NT2/D1 (cell line): ENCODE data around the gene HPD.

Experiments
- DNase-seq: peaks from one replicate; pipeline ENCODE4 v3.0.0-alpha.2; 2011; ENCODE audit warnings: low read depth, low spot score
- H3K27me3 ChIP-seq: 2 replicates; pipeline ENCODE4 v1.6.0; 2011; ENCODE audit warnings: mild to moderate bottlenecking; ENCODE audit not compliant: insufficient read length, insufficient read depth
- H3K36me3 ChIP-seq: 2 replicates; pipeline ENCODE4 v1.6.1; 2011; ENCODE audit warnings: mild to moderate bottlenecking, low read length, mixed read lengths; ENCODE audit not compliant: insufficient read depth, insufficient read length
- H3K4me1 ChIP-seq: 2 replicates; pipeline ENCODE4 v1.5.1; 2011; ENCODE audit not compliant: insufficient read depth, insufficient read length
- H3K4me3 ChIP-seq: 2 replicates; pipeline ENCODE4 v1.5.1; 2011; ENCODE audit warnings: low read depth; ENCODE audit not compliant: insufficient read length
- H3K9ac ChIP-seq: 2 replicates; pipeline ENCODE4 v1.6.0; 2011; ENCODE audit warnings: low read depth; ENCODE audit not compliant: insufficient read length
- H3K9me3 ChIP-seq: 2 replicates; pipeline ENCODE4 v1.5.1; 2011; ENCODE audit warnings: mild to moderate bottlenecking, low read length; ENCODE audit not compliant: insufficient read depth
- SUZ12 ChIP-seq: IDR thresholded peaks from 2 replicates; pipeline ENCODE4 v1.6.1; 2011; ENCODE audit not compliant: insufficient read length, insufficient read depth; ENCODE audit errors: extremely low read depth
- YY1 ChIP-seq: IDR thresholded peaks from 2 replicates; pipeline ENCODE4 v1.6.1; 2011; ENCODE audit not compliant: insufficient read length, insufficient read depth
- ZNF274 ChIP-seq: IDR thresholded peaks from 2 replicates; pipeline ENCODE4 v1.6.1; 2011; ENCODE audit warnings: mild to moderate bottlenecking, low read depth, low read length

HPD gene

GRCh38 chr12:121825041-121825523 lies 33.6 kb downstream of the HPD start:
- Histone ChIP-seq H3K4me1 (no peaks in the 10 kb centered on the region), H3K4me3 (no peak overlapping the region), H3K9me3 (no peaks in the 10 kb centered on the region), H3K9ac (no peak overlapping the region), H3K36me3 (peaks cover 90% of the 10 kb centered on the region), H3K27me3 (no peaks in the 10 kb centered on the region)
- DNase-seq, result no peak
- TF ChIP-seq ZNF274 (no peak), YY1 (no peak), SUZ12 (no peak)

DNA sequence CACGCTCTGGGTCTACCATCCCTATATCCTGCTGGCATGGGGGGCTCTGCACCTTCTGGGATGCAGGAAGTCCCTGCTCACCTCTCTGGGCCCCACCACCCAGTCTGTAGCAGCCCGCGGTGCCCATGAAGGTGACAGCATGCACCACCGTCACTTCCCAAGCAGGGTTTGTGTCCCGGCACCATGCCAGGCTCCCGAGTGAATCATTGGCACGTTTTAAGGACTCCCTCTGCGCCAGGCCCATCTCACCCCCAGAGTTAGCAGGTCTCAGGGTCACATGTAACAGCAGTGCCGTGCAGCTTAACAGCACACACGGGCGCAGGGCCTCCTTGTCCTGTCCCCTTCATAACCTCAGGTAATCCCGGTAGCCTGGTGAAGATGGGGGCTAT lies 34.9 kb downstream of the HPD start:
- peaks cover 89% of the 10 kb centered on the region for H3K36me3 ChIP-seq
- H3K9me3 ChIP-seq, result no peaks in the 10 kb centered on the region
- H3K4me3 ChIP-seq, result no peak overlapping the region
- no peak overlapping the region for H3K9ac ChIP-seq
- DNase-seq, result no peak
- H3K4me1 ChIP-seq, result no peaks in the 10 kb centered on the region
- TF ChIP-seq YY1 (no peak), ZNF274 (no peak), SUZ12 (no peak)
- H3K27me3 ChIP-seq, result no peaks in the 10 kb centered on the region

- H3K36me3 ChIP-seq, result peaks cover 84% of the 10 kb centered on the region
- no peaks in the 10 kb centered on the region for H3K9me3 ChIP-seq
- H3K9ac ChIP-seq, result no peak overlapping the region
- no peak overlapping the region for H3K4me3 ChIP-seq
- no peaks in the 10 kb centered on the region for H3K4me1 ChIP-seq
- DNase-seq, result no peak
- no peaks in the 10 kb centered on the region for H3K27me3 ChIP-seq
- TF ChIP-seq YY1, result no peak
- TF ChIP-seq SUZ12, result no peak
- no peak for TF ChIP-seq ZNF274
These were observed 35.4 kb downstream of the HPD start for GRCh38 chr12:121823101-121823726.

GRCh38 chr12:121822393-121823100 lies 36.1 kb downstream of the HPD start:
- no peaks in the 10 kb centered on the region for H3K9me3 ChIP-seq
- H3K36me3 ChIP-seq, result peaks cover 83% of the 10 kb centered on the region
- no peaks in the 10 kb centered on the region for H3K4me1 ChIP-seq
- H3K9ac ChIP-seq, result no peak overlapping the region
- DNase-seq, result no peak
- H3K4me3 ChIP-seq, result no peak overlapping the region
- TF ChIP-seq YY1, result no peak
- TF ChIP-seq SUZ12, result no peak
- no peak for TF ChIP-seq ZNF274
- H3K27me3 ChIP-seq, result no peaks in the 10 kb centered on the region

- Histone ChIP-seq H3K36me3 (peaks cover 85% of the 10 kb centered on the region), H3K9me3 (no peaks in the 10 kb centered on the region), H3K4me1 (no peaks in the 10 kb centered on the region), H3K9ac (no peak overlapping the region), H3K27me3 (no peaks in the 10 kb centered on the region), H3K4me3 (no peak overlapping the region)
- TF ChIP-seq YY1 (no peak), SUZ12 (no peak), ZNF274 (no peak)
- no peak for DNase-seq
These were observed 38.6 kb downstream of the HPD start for GRCh38 chr12:121820056-121820455.

DNA sequence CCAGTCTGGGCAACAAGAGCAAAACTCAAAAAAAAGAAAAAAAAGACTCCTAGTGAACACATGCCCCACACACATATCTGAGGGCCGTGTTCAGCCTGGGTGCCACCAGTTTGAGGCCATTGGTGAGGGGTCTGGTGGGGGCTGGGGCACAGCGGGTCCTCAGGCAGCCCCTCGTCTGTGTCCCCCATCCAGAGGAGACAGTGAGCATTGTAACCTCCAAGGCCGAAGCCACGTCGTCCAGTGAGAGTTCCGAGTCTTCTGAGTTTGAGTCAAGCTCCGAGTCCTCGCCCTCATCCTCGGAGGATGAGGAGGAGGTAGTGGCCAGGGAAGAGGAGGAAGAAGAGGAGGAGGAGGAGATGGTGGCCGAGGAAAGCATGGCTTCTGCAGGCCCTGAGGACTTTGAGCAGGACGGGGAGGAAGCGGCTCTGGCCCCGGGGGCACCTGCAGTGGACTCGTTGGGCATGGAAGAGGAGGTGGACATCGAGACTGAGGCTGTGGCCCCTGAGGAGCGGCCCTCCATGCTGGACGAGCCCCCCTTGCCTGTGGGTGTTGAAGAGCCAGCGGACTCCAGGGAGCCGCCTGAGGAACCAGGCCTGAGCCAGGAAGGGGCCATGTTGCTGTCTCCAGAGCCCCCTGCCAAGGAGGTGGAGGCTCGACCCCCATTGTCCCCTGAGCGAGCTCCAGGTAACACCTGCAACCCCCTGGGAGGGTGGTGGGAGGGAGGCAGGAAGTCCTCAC lies 39.3 kb downstream of the HPD start:
- H3K9ac ChIP-seq, result no peak overlapping the region
- H3K36me3 ChIP-seq, result peaks cover 85% of the 10 kb centered on the region
- DNase-seq, result no peak
- TF ChIP-seq ZNF274 (no peak), YY1 (no peak), SUZ12 (no peak)
- no peak overlapping the region for H3K4me3 ChIP-seq
- no peaks in the 10 kb centered on the region for H3K9me3 ChIP-seq
- no peaks in the 10 kb centered on the region for H3K27me3 ChIP-seq
- no peaks in the 10 kb centered on the region for H3K4me1 ChIP-seq

GRCh38 chr12:121817648-121818043 lies 41.0 kb downstream of the HPD start:
- H3K9me3 ChIP-seq, result no peaks in the 10 kb centered on the region
- H3K36me3 ChIP-seq, result peaks cover 88% of the 10 kb centered on the region
- TF ChIP-seq ZNF274 (no peak), YY1 (no peak), SUZ12 (no peak)

More at GRCh38 chr12:121817648-121818043, 41.0 kb downstream of the HPD start:
- Histone ChIP-seq H3K27me3 (no peaks in the 10 kb centered on the region), H3K9ac (no peak overlapping the region), H3K4me1 (peaks cover 5% of the 10 kb centered on the region), H3K4me3 (no peak overlapping the region)
- DNase-seq, result no peak
